ENCODE data around the gene TMEM74B.

DNA sequence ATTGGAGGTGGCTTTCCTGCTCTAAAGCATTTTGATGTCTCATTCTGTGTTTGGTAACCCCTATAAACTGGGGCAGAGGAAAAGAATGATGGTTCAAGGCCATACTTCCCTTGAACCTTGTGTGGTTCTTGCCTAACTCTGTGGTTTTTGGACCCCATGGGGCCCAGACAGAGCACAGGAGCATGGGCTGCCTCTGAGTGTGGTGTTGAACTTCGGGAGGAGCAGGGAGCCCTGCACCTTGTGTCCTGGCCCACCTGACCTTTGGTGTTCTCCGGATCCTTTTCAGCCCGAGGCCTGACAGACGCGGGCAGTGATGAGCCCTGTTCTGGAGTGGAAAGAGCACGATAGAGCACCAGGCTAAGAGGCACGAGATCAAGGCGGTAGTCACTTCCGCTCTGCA, 18.8 kb downstream of the TMEM74B start:
- TF ChIP-seq, protein P1, sequence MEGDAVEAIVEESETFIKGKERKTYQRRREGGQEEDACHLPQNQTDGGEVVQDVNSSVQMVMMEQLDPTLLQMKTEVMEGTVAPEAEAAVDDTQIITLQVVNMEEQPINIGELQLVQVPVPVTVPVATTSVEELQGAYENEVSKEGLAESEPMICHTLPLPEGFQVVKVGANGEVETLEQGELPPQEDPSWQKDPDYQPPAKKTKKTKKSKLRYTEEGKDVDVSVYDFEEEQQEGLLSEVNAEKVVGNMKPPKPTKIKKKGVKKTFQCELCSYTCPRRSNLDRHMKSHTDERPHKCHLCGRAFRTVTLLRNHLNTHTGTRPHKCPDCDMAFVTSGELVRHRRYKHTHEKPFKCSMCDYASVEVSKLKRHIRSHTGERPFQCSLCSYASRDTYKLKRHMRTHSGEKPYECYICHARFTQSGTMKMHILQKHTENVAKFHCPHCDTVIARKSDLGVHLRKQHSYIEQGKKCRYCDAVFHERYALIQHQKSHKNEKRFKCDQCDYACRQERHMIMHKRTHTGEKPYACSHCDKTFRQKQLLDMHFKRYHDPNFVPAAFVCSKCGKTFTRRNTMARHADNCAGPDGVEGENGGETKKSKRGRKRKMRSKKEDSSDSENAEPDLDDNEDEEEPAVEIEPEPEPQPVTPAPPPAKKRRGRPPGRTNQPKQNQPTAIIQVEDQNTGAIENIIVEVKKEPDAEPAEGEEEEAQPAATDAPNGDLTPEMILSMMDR (IDR thresholded peaks at IDR 0.05), result no peak
- TF ChIP-seq EZH2 (IDR thresholded peaks at IDR 0.05; ENCODE audit: borderline replicate concordance, insufficient read depth, low read depth, low read length, poor library complexity, severe bottlenecking), result no peak
